Activated CD4-positive, alpha-beta T cell treated with anti-CD3 and anti-CD28 coated beads, Interleukin-2, amount 10 ng/mL, durations not matched to agents 24 days and 14 days (primary cell): Measurements from ENCODE around the gene PRIM1. TPM values are rescaled to one million over a fixed set of nuclear protein-coding genes. Genes with fewer than 3 reads are reported as not detected.
A peak's percentile ranks its signal among the peaks of the same experiment; 100 is the strongest.

ENCODE experiments used
- DNase-seq: peaks from one replicate; pipeline ENCODE4 v3.0.0; 2022
- H3K27ac Mint-ChIP-seq: one replicate; pipeline ENCODE4 v1.8.0; 2022; ENCODE audit warnings: mild to moderate bottlenecking, mixed read lengths
- H3K27me3 Mint-ChIP-seq: one replicate; pipeline ENCODE4 v1.8.0; 2022; ENCODE audit warnings: mixed read lengths
- H3K36me3 Mint-ChIP-seq: one replicate; pipeline ENCODE4 v1.8.0; 2022; ENCODE audit warnings: low read depth, mild to moderate bottlenecking, mixed read lengths
- H3K4me1 Mint-ChIP-seq: one replicate; pipeline ENCODE4 v1.8.0; 2021; ENCODE audit warnings: mixed read lengths
- H3K4me3 Mint-ChIP-seq: one replicate; pipeline ENCODE4 v1.8.0; 2022; ENCODE audit warnings: mild to moderate bottlenecking, moderate library complexity, mixed read lengths
- H3K9me3 Mint-ChIP-seq: one replicate; pipeline ENCODE4 v1.8.0; 2021; ENCODE audit warnings: mixed read lengths
- intact Hi-C: fragments of 100-400 bp; cut with micrococcal nuclease; formaldehyde crosslinking; loops from one replicate; pipeline ENCODE4 v1.15.1; 2023
- total RNA-seq: library from RNA; stranded (reverse); gene quantifications from 2 replicates; pipeline ENCODE4 v1.2.3, GENCODE V29; 2022

Gene PRIM1
- total RNA-seq, 1 donor from 2014 or later: 69.2 TPM

DNA sequence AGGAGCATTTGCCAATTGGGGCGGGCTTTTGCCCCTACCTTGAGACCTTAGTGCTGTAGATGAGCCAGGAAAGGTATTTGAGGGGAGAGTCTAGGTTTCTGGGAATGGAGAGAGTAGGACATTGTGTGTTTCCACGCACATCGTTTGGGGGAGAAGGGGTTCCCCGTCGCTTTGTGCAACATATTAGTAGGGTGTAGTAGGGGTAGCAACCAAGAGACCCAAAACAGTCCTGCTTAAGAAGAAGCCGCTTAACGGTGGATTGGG, 63.3 kb downstream of the PRIM1 start:
- no peak for DNase-seq
- H3K36me3 Mint-ChIP-seq: peaks cover 33% of the 10 kb centered on the region
- peak overlapping the region; percentile 97 for H3K27ac Mint-ChIP-seq
- H3K9me3 Mint-ChIP-seq: no peaks in the 10 kb centered on the region
- H3K27me3 Mint-ChIP-seq: no peaks in the 10 kb centered on the region
- peak overlapping the region; percentile 99 for H3K4me3 Mint-ChIP-seq
- intact Hi-C loops: loop anchor here (1.0 to 5.0 kb wide), 8 partner anchors 37 to 834 kb away; partner anchors contain the start of genes DDIT3, MBD6, NACA and PRIM1
- peaks cover 24% of the 10 kb centered on the region for H3K4me1 Mint-ChIP-seq

DNA sequence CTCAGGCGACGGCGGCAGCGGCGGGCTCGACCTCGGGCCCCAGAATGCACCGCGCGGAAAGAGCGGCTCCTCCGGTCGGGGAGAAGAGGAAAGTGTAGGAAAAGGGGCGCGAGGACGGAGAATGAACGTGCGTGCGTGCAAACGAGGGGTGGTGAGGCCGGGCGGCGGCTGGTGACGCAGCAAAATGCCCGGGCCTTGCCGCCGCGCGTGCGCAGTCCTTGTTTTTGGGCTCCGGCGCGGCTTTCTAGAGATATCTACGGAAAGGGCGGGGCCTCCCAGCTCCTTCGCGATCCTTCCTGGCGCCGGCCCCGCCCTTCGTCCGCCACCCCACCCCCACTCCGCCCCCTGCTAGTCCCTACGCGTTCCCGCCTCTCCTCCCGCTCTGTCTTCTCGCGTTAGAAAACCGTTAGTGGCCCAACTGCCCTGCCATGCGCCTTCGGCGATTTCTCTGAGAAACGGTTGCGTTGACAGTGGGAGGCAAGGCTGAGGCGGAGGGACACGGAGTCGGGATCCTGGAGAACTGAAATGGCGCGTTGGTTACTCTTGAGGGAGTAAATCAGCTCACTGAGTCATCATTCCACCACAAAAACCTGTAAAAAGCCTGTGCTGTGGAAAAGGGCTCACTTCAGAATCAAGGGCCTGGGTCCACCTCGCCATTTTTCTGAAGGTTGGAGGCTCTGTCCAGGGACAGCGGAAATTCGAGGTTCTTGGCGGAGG, 63.8 kb downstream of the PRIM1 start, which contains the start of gene PTGES3:
PTGES3 (minus strand) TSS at position 156 of the 717 bp plus-strand sequence. CDS start 285 bp downstream, outside the sequence.
- intact Hi-C loops: loop anchor here (1.0 to 5.0 kb wide), 8 partner anchors 37 to 834 kb away; partner anchors contain the start of genes DDIT3, MBD6, NACA and PRIM1
- Mint-ChIP-seq H3K4me1 (peaks cover 24% of the 10 kb centered on the region), H3K36me3 (peaks cover 33% of the 10 kb centered on the region), H3K9me3 (no peaks in the 10 kb centered on the region), H3K4me3 (peak within 1 kb of the TSS; percentile 99), H3K27ac (peak within 1 kb of the TSS; percentile 97), H3K27me3 (no peaks in the 10 kb centered on the region)
- peak; percentile 99 for DNase-seq

DNA sequence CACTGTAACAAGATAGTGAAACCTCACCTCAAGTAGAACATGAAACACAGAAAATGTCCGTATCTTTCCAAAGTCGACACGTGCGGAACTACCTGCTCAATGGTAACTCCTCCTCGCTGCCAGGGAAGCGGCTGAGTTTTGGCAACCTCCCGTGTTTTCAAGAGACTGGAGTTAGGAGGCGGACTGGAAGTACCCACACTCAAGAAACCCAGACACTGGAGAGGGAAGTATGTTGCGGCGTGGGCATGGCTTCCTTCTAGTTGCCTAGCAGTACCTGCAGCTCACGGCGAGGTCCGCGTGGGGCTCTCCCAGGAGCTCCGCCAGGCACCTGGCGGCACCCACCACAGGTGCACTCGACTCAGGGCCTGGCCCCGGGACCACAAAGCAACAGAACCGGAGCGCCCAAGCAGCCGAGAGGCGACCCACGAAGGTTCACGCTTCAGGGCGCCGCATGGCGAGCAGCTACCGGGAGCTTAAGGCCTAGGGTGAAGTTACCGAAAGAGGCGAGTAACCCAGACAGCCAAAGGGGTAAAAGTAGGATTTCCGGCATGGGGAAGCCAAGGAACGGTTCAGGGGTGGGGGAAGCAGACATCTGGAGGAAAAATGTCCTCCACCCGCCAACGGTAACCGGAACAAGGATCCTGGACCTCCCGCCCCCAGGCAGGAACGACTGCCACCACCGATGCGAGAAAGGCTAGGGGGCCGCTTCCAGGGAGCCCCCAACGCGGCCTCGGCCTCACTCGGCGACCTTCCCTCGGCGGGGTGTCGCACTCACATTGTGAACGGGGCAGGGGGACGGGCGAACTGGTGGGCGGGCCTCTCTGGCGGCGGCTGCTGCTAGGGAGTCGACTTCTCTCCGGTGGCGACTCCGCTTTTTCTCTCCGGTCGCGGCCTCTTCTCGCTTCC, 64.6 kb downstream of the PRIM1 start:
- no peaks in the 10 kb centered on the region for H3K27me3 Mint-ChIP-seq
- intact Hi-C loops: loop anchor here (1.0 to 5.0 kb wide), 8 partner anchors 38 to 835 kb away; partner anchors contain the start of genes DDIT3, MBD6, NACA and PRIM1
- no peaks in the 10 kb centered on the region for H3K9me3 Mint-ChIP-seq
- H3K36me3 Mint-ChIP-seq: peaks cover 36% of the 10 kb centered on the region
- peak; percentile 86 for DNase-seq
- peaks cover 24% of the 10 kb centered on the region for H3K4me1 Mint-ChIP-seq
- peak overlapping the region; percentile 97 for H3K27ac Mint-ChIP-seq
- H3K4me3 Mint-ChIP-seq: peak overlapping the region; percentile 99

DNA sequence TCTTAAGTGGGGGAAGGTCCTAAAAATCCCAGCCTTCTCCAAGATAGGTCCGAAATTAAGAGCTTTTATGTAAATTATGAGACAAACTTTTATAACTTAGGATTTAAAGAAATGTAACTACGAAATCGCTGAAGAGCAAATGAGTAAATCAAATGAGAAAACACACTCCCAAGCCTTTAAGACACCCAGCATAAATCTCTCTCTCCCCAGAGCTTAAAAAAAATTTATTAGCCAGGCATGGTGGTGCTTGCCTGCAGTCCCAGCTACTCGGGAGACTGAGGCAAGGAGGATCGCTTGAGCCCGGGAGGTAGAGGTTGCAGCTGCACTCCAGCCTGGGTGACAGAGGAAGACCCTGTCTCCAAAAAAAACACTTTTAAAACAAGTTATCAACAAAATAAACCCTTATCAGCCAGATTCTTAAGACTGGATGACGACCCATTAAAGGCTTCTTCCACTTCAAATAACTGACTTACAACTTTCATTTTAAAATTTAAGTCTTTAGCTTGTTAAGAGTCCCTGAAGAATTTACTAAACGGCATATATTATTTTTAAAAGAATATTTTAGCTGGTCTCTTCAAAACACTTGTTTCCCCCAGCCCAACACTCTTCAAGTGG, 67.3 kb downstream of the PRIM1 start:
- intact Hi-C loops: loop anchor here (1.0 to 5.0 kb wide), 2 partner anchors 39 to 837 kb away; partner anchors contain the start of genes DDIT3 and MBD6

DNA sequence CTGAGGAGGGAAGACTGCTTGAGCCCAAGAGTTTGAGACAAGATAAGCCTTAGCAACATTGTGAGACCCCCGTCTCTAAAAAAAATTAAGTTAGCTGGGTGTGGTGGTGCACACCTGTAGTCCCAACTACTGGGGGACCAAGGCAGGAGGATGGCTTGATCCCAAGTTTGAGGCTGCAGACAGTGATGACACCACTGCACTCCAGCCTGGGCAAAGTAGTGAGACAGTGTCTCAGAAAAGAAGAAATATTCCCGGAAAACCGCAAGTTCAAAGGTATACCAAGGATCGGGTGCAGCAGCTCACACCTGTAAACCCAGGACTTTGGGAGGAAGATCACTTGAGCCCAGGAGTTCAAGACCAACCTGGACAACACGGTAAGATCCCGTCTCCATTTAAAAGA, 69.8 kb downstream of the PRIM1 start:
- no peaks in the 10 kb centered on the region for H3K27me3 Mint-ChIP-seq
- peaks cover 58% of the 10 kb centered on the region for H3K36me3 Mint-ChIP-seq
- intact Hi-C loops: no loop called here
- no peaks in the 10 kb centered on the region for H3K9me3 Mint-ChIP-seq
- H3K4me1 Mint-ChIP-seq: peaks cover 37% of the 10 kb centered on the region
- H3K27ac Mint-ChIP-seq: peak overlapping the region; percentile 70
- no peak for DNase-seq
- peak overlapping the region; percentile 99 for H3K4me3 Mint-ChIP-seq

More for the DNA sequence above, 67.3 kb downstream of the PRIM1 start:
- H3K4me1 Mint-ChIP-seq: peaks cover 32% of the 10 kb centered on the region
- peak overlapping the region; percentile 99 for H3K4me3 Mint-ChIP-seq
- H3K27ac Mint-ChIP-seq: peak overlapping the region; percentile 93
- H3K36me3 Mint-ChIP-seq: peaks cover 48% of the 10 kb centered on the region
- peak; percentile 64 for DNase-seq
- H3K9me3 Mint-ChIP-seq: no peaks in the 10 kb centered on the region
- no peaks in the 10 kb centered on the region for H3K27me3 Mint-ChIP-seq

Other genes with a start within 250 kb of the PRIM1 start
- 4.1 and 5.8 TPM in 2 replicates for gene RBMS2, start 230.5 kb downstream of the PRIM1 start, total RNA-seq
- gene BAZ2A, start 122.0 kb downstream of the PRIM1 start, total RNA-seq: 117 and 118 TPM in 2 replicates
- gene ATP5F1B, start 106.3 kb downstream of the PRIM1 start, total RNA-seq: 760 and 771 TPM in 2 replicates
- 351 and 357 TPM in 2 replicates for gene PTGES3, start 64.0 kb downstream of the PRIM1 start, total RNA-seq
- gene NACA, start 27.0 kb downstream of the PRIM1 start, total RNA-seq: 1,041 and 1,057 TPM in 2 replicates
- 1.3 and 2.4 TPM in 2 replicates for gene HSD17B6, start 11.0 kb upstream of the PRIM1 start, total RNA-seq
- not detected in 2 replicates for gene SDR9C7, start 182.1 kb upstream of the PRIM1 start, total RNA-seq
- gene RDH16, start 205.3 kb upstream of the PRIM1 start, total RNA-seq: 0.38 and 0.42 TPM in 2 replicates